Pulmonary artery endothelial cell (primary cell): ENCODE results near the gene HDAC3. TPM values are rescaled to one million over a fixed set of nuclear protein-coding genes. Genes with fewer than 3 reads are reported as not detected.
A peak's percentile ranks its signal among the peaks of the same experiment; 100 is the strongest.

Experiments
- DNase-seq: peaks from one replicate; pipeline ENCODE4 v3.0.0-alpha.2; 2011; ENCODE audit warnings: low read depth, low spot score
- total RNA-seq: library from RNA; depleted of rRNA; stranded (reverse); fragments of >200 nt; gene quantifications from 2 replicates; pipeline ENCODE4 v1.2.3, GENCODE V29; 2014

HDAC3 gene
- 44.7 and 57.3 TPM in 2 replicates for total RNA-seq

- DNase-seq, result peak; percentile 55
Observed at GRCh38 chr5:141636413-141637122, at the start of gene HDAC3, which contains the start of gene RELL2. TSS of gene HDAC3 (minus strand) at chr5:141636849. CDS start at chr5:141636790, 59 bp downstream. TSS of gene RELL2 (plus strand) at chr5:141636997. CDS start at chr5:141638226, 1,229 bp downstream.

DNA sequence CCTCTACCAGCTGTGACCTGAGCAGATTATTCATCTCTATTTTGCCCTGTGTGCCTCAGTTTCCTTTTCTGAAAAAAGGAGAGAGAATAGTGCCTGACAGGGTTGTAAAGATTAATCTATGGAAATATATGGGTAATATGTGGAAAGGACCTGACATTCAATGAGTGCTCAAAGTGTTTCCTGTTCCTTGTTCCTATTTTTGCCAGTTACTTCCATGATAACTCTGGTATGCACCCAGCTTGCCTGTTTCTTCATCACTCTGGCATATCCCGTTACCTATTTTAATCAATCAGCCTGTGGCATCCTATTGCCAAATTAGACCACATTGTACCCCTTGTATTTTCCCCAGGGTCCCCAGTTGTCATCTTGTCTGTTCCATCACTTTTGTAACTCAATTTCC, 48.9 kb upstream of the HDAC3 start:
- no peak for DNase-seq

- DNase-seq, result no peak
Observed at GRCh38 chr5:141683596-141684141, 47.0 kb upstream of the HDAC3 start.

DNA sequence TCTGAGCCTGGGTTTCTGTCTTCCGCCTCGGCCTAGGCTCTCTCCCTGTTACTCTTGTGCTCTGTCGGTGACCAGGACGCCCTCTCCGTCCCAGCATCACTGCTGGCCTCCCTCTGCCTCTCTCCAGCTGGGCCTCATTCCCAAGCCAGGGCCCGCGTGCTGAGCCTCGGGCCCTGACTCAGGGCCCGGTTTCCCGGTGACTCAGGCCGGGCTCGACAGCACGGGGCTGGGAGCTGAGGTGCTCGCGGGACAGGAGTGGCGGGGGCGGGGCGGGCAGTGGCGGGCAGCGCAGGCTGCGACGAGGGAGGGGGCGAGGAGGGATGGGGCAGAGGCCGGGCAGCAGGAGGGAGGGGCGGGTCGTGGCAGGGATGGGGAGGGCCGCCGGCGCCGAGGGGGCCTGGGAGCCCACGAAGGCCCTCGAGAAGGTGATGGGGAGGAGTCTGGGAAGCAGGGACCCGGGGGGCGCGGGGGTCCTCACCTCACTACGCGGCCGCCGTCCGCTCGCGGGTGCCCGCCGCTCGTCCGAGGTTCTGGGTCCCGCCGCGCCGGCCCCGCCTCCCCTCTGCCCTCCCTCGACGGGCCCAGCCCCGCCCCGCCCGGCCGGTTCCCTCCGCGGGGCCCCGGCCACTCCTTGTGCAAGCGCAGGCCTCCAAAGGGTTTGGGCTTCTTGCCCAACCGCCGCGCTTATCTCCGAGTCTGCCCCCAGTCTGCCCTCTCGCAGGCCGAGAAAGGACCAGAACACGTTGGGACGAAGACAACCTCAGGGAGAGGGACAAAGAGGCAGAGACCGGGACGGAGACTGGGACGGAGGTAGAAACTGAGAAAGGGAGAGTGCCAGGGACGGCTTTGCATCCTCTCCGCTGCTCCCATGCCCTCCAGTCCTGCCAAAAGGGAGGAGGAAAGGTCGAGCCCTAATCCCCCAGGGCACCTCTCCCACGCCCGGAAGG, 45.3 kb upstream of the HDAC3 start, which contains the start of gene ARAP3:
ARAP3 (minus strand) TSS at position 536 of the 947 bp plus-strand sequence. CDS start 1,744 bp downstream, outside the sequence.
- DNase-seq, result peak; percentile 82

DNA sequence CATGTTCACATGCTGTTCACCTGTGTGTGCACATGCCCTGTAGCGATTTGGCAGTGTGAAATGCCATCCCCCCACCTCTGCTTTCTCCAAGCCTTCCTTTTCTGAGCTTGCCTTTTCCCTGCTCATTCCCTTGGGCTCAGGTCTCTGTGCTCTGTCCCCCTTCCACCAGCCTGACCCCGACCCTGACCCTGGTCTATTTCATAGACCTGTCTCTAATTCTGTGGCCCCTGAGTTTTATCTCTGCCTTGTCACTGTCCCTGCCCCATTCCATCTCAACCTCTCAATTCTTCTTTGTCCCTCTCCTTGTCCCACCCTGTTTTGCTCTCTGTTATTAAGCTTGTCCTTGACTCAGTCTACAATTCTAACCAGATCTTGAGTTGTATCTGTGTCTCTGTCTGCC, 44.6 kb upstream of the HDAC3 start:
- no peak for DNase-seq

GRCh38 chr5:141680751-141681201, 44.1 kb upstream of the HDAC3 start:
- DNase-seq, result peak; percentile 99

- DNase-seq, result no peak
Observed at GRCh38 chr5:141680178-141680577, 43.5 kb upstream of the HDAC3 start.

DNA sequence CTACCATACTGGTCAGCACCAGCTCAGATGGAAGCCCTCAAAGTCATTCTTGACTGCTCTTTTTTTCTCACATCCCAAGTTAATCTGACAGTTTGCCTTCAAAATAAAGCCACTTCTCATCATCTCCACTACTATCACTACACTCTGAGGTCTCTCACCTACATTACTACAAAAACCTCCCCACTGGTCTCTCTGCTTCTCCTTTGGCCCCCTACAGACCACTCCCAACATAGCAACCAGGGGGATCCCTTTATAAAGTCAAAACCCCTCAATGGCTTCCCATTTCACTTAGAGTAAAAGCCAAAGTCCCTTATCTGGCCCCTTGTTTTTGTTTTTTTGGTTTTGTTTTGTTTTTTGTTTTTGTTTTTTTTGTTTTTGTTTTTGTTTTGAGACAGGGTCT, 40.8 kb upstream of the HDAC3 start:
- DNase-seq, result no peak

DNA sequence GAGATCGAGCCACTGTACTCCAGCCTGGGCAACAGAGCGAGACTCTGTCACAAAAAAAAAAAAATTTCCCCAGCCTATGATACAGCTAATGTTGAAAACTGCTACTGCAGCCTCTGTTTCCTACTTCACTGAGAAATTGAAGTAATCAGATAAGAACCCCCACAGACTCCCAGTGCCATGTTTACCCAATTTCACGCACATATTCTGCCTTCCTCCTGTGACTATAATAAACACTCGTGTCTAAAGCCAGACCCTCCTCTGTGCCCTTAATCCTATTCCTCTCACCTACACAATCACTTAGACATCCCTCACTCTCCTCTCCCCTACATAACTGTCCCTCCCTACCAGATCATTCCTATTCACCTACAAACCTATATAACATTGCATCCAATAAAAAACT, 39.0 kb upstream of the HDAC3 start:
- DNase-seq, result no peak

- no peak for DNase-seq
Observed at GRCh38 chr5:141674747-141675146, 38.1 kb upstream of the HDAC3 start.

GRCh38 chr5:141672841-141673813, 36.5 kb upstream of the HDAC3 start:
- no peak for DNase-seq

- DNase-seq, result no peak
Observed at GRCh38 chr5:141672071-141672840, 35.6 kb upstream of the HDAC3 start.

- no peak for DNase-seq
Observed at GRCh38 chr5:141669520-141669919, 32.9 kb upstream of the HDAC3 start.

GRCh38 chr5:141668601-141669265, 32.1 kb upstream of the HDAC3 start:
- DNase-seq, result no peak

- DNase-seq, result no peak
Observed at GRCh38 chr5:141665995-141666940, 29.6 kb upstream of the HDAC3 start.

GRCh38 chr5:141664733-141665461, 28.2 kb upstream of the HDAC3 start:
- no peak for DNase-seq

DNA sequence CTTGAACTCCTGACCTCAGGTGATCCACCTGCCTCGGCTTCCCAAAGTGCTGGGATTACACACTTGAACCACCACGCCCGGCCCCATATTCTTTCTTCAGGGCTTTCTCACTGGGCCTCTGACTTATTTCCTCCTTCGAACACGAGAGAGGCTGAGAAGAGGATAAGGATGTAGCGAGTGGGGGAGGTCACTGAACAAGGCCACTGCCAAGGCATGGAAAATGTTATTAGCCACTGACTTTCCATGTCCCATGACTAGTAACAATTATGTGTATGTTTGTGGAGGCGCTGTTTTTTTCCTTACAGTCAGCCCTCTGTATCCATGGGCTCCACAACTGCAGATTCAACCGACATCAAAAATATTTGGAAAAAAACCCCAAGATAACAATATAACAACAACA, 26.9 kb upstream of the HDAC3 start:
- DNase-seq, result no peak
